HuH-7 (cell line): ENCODE measurements around the gene LCA5.
"Not testable (repeated sequence)": the region's sequence is repeated elsewhere in the genome, so short reads cannot be mapped to it uniquely, and the experiment has no call there.

Experiments
- DNase-seq: peaks from one replicate; pipeline ENCODE4 v3.0.0; 2011; ENCODE audit warnings: low spot score

LCA5 gene

DNA sequence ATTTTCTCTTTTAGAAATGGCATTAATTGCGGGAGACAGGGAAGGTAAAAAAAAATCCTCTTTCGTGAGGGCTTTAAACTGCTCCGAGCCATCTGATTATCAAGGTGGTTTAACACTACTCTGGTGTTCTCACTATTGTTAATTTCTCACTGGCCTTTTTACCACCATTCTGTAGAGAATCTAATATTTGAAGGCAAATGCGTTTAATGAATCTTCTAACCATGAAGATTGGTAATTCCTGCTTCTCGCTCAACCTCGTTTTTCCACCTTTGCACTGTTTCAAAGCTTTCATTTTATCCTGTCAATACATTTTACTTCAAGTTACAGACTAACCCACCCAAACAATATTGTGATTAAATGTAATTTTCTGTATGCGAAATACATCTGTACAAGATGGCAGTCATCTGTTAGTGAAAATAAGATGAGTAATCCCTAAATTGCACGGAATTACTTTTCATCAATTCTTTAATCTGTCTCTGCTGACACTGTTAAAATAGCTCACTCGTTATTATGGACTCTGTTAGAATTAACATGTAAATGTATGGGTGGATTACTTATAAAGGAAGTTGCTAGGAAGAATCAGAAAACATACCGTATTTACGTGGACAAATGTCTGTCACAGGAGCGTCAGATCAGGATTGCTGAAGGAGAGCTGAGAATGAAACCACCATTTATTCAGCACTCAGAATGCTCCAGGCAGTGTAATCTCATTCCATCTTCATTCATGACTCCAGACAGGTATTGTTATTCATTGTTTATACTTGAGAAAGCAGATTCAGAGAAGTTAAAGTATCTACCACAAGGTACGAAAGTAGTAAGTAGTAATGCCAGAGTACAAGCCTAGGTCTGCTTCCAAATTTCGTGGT, 1.1 kb upstream of the LCA5 start:
- DNase-seq: no peak

DNA sequence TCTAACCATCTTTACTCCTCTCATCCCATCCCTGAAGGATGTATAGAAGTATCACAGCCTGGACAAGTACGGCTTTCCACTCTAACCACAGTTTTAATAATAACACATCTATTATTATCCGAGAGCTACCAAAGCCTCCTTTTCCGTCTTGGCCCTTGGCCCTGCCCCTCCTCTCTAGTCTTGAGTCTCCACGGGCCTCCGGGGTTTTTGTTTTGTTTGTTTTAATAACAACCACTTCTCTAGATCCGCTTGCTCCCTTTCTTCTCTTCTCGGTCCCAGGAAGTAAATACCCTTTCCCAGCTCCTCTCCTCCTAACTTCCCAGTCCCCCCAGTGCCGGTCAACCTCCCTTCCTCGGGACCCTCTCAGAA, 661 bp downstream of the LCA5 start:
- DNase-seq: no peak

DNA sequence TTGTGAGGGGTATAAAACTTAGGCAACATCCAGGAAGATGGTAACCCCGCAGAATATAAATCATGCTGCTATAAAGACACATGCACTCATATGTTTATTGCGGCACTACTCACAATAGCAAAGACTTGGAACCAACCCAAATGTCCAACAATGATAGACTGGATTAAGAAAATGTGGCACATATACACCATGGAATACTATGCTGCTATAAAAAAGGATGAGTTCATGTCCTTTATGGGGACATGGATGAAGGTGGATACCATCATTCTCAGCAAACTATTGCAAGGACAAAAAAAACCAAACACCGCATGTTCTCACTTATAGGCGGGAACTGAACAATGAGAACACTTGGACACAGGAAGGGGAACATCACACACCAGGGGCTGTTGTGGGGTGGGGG, 7.7 kb downstream of the LCA5 start:
- not testable (repeated sequence) for DNase-seq

DNA sequence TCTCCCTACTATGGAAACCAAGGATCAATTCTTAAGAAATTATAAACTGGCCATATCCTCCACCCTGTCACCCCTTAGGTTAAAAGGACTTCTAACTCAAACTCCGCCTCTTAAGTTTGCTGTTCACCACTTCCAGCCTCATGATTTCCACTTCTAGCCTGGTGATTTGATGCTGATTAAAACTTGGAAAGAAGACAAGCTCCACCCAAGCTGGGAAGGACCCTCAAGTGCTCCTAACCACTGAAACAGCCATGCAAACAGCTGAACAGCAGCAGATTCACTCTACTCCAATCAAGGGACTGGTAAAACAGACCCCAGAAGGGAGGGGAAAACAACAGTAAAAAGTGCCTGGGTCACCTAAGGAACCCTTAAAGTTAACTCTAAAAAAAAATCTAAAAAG, 10.3 kb downstream of the LCA5 start:
- no peak for DNase-seq

DNA sequence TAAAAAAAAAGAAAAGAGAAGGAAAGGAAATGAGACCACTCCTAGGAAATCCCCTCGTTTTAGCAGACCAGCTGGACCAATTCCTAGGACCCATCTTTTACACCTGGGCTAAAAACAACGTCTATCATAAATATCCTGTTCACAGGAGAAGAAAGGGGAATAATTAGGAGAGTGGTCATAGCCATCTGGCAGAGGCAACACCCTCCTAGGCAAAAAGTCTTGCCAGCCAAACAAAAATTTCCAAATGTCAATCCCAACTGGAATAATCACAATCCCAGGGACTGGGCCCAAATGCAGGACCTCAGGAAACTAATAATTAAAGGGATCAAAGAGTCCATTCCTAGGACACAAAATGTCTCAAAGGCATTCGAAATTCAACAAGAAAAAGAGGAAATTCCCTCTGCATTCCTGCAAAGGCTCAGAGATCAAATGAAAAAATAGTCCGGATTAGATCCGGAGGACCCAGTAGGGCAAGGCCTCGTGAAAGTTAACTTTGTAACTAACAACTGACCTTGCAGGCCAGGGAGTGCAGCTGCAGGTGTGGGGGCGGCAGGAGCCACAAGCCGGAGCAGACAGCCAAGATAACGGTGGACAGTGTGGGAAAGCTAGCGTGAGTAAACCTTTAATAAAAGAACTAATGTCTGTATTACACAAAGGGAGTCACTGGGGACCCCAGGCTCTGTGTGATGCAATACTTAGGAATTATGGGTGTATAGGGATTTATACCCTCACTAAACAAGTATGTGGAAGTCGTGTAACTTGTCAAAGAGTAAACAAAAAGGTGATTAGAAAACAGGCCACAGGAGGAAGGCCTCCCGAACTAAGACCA, 11.7 kb downstream of the LCA5 start:
- DNase-seq: peak; percentile 19

DNA sequence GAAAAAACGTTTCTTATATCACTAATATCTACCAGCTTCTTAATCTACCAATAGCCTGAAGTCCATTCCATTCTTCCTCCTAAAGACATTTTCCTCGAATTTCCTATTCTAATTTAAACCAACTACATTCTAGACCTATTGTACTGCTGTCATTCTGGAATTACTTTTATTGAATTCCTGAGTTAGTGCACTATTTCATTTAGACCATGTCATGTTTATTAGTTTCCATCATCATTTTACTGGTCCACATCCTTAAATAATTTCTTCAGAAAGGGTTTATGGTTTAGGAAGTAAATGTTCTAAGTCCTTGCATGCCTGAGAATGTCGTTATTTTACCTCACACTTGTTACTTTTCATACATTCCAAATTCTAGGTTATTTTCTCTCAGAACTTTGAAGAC, 13.2 kb downstream of the LCA5 start:
- DNase-seq: no peak

DNA sequence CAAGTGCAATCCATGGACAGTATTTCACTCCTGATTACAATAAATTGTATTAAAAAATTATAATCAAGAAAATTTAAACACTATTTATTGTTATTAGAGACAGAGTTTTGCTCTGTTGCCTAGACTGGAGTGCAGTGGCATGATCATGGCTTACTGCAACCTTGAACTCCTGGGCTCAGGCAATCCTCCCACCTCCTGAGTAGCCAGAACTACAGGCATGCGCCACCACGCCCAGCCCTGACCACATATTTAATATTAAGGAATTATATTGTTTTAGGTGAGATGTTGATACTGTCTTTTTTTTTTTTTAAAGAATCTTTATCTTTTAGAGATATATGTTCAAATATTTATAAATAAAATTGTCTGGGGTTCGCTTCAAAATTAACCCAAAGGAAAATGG, 14.6 kb downstream of the LCA5 start:
- DNase-seq: no peak

DNA sequence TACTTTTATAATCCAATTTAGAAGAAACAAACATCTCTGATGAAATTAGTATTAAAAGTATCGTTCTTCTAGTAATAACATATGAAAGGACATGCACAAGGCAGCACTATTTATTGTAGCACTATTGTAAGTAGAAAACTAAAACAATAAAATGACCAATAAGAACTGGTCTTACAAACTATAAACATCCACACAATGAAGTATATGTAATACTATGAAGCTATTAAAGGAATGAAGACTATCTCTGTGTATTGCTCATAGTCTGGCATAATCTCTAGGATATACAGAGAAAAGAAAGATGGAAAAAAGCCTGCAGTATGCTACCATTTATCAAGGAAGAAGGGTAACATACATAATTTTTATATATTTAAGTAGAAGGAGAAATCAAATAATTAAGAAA, 16.7 kb downstream of the LCA5 start:
- no peak for DNase-seq

DNA sequence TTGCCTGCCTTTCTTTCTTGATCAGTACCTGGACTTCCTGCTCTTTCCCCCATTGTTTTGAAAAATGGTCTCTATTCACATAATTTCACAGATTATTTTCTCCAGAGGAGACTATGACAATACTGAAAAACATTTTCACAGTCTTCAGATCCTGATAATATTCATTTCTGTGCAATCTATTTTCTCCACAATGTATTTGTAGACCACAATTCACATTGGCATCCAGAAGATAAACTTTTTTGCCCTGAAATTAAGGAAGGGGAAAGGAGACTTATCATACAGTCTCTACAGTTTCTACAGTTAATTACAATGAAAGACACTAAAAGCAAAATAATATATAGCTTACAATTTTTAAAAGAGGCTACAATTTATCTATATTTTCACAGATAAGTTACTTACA, 18.4 kb downstream of the LCA5 start:
- DNase-seq: no peak

DNA sequence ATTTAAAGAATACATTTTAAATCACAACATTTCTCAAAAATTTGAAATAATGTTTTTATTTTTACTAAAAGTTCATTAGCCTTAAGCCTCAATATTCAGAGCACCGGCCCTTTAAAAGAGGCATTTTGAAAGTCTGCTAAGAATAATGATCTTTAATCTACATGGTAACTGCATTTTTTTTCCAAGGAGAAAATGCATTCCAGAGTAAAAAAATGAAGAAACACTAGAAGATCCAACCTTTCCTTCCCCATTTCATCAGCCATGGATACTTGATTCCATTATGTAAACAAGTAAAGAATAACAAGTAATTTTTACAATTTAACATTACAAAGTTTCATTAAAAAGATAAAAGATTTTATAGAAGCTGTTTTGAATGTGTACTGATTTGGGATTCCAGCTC, 21.8 kb downstream of the LCA5 start:
- no peak for DNase-seq

DNA sequence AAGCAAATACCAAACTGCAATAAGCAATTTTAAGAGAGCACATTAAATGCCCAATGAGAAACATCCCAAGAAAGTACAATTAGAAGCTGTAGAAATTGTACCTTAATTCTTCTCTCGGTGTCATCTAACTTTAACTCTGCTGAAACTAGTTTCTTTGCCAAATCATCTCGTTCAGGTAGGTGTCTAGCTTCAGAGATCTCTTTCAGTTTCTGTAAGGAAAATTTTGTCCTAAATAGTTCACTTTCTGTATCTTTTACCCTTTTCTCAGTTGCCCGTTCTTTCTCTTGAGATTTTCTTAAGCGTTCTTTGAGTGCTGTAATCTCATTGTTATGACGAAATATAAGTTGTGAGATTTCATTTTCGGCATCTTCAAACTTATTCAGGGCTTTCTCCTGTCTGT, 24.1 kb downstream of the LCA5 start:
- no peak for DNase-seq

DNA sequence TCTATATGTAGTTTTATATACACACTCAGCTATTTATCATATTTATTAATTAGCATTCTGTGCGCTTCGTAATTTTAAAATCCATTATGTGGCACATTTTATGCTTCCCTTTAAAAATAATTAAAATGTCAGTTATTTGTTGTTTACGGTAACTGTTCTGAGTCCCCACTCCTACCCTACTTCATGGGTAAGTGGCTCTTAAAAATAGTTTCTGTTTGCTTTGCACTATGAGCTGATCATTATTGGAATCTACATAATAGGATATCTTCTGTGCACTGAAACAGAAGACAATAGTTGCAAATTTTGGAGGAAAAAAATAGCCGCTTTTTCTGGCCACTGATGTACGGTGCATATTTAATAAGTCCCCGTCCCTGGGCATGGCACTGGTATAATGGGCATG, 25.2 kb downstream of the LCA5 start:
- no peak for DNase-seq

DNA sequence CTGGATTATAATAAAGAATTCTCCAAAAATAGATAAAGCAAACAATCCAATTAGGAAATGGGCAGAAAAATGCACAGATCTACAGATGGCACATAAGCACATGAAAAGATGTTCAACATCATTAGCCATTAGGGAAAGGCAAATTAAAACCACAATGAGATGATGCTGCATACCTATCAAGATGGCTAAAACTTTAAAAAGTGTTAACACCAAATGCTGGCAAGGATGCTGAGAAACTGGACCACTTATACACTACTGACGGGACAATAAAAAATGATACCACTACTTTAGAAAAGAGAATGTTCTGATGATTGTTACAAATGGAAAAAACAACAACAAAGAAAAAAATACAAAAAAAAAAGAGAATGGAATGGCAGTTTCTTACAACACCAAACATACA, 26.5 kb downstream of the LCA5 start:
- DNase-seq: no peak

DNA sequence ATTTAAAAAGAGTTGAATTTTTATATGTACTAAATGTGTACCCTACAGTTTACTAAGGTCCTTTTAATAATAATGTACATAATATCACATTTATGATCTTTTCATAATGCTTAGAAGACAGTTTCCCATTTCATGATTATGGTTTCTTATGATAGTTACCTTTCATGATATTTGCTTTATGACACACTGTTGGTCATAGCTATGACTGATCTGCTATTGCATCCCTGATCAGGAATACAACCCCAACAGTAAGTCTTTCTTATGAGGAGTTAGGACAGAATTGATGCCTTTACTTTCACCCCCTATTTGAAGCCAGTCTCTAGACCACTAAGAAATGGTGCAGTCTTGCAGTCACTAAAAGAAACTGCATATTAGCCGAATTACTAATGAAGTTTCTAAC, 31.0 kb downstream of the LCA5 start:
- no peak for DNase-seq

DNA sequence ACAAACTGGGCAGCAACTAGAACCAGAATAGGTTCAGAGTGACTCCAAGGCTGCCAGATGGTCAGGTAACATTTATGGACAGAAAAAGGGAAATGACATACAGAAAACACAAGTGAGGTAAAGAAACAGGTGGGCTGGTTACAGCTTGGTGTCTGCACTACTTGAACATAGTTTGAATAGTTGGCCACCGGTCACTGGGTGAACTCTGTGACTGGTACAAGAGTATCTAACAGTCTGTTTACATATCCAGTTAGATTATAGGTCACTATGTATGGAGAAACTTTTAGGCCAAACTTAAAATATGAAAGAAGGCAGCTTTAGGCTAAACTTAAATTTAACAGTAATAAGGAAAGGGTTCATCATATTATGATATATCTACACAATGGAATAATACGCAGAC, 32.9 kb downstream of the LCA5 start:
- no peak for DNase-seq

DNA sequence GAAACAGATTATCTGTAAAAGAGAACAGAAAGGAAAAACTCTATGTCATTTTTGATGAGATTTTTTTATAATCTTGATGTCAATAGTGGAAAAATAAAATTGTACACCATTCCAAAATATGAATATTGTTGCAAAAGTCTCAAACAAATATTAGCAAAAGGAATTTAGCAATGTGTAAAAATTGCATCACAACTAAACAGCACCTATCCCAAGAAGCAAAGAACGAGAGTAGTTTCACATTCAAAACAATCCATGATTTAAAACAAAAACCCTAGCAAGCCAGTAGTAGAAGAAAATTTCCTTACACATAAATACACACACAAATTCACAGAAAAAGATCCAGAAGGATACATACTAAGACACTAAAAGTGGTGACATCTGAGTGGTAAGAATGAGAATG, 38.4 kb downstream of the LCA5 start:
- DNase-seq: no peak

DNA sequence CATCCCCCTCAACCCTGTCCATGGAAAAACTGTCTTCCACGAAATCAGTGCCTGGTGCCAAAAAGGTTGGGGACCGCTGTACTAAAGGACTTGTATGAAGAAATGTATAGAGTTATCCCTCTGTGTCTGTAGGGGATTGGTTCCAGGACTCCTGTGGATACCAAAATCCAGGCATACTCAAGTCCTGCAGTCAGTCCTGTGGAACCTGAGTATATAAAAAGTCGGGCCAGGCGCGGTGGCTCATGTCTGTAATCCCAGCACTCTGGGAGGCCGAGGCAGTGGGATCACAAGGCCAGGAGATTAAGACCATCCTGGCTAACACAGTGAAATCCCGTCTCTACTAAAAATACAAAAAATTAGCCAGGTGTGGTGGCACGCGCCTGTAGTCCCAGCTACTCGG, 42.0 kb downstream of the LCA5 start:
- no peak for DNase-seq

DNA sequence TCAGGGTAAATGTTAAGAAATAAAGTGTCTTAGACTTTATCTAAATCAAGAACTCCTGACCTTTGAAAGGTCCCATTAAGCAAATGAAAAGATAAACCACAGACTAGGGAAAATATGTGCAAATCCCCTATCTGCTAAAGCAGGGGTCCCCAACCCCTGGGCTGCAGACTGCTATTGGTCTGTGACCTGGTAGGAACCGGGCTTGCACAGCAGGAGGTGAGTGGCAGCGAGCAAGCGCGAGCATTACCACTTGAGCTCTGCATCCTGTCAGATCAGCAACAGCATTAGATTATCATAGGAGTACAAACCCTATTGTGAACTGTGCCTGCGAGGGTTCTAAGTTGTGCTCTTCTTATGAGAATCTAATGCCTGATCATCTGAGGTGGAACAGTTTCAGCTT, 42.4 kb downstream of the LCA5 start:
- no peak for DNase-seq

DNA sequence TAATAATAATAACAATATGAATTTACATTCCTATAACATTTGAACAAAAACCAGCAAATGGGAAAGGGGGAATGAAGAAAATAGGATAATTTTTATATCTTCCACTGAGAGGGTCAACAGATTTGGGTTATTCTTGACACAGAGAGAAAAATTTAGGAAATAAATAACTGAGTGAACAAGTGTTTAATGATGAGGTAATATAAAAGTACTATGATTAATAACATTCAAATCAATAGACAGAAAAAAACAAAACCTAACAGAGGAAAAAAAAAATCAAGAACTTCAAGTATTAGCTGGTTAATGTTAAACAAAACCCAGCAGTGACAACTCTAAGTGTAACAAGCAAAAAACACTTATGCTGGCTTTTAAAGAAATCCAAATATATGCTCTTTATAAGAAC, 66.5 kb downstream of the LCA5 start:
- no peak for DNase-seq

DNA sequence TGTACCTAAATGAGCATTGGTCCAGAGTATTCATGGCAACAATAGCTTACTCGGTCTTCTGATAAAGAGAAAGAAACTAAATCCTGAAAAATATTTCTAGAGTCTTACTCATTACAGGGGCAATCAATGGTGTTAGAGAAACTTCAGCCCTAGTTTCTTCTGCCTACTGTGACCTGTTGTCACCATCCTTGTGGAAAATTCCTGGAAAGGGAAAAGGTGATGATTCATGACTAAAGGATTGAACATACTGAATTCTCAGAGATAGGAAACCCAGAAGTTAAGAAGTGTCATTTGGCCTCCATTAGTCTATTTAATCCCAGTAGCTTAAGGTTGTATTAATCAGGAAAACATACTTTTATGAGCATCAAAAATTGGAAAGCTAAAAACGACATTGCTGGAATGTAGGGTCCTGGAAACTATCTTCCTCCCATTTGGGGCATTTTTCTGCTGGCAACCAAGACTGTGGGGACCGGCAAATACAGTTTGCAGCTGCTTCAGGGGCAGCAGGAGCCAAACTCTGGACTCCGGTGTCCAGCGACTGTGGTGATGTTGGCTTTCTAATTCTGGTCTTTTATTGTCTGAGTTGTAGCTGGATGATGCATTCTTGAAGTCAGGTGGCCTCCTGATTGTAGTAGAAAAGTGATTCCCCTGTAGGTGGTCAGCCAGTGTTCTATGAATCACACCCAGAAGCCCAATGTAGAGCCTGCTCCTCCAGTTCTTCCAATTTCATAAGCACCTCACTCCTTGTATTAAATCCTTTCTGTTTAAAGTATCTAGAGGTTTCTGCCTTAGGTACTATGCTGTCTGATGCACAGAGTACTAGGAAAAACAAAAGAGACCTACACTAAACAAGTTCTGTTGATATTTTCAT, 67.6 kb downstream of the LCA5 start:
- DNase-seq: no peak

DNA sequence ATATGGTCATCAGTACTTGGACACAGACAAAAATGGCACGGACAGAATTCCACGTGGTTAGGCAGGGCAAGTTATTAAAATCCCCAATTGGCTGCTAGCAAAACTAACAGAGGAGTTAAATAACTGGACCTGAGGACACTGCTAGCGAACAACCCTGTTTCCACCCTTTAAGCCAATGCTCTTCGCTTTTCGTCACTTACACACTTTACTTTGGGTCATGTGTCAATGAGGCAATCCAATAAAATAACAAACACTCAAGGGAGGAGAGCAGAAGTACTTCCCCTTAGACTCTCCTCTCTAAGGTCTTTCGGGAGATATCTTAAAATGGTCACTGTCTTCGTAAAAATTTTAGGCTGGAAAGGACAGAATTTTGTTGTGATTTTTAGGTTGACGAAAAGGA, 68.6 kb downstream of the LCA5 start:
- DNase-seq: no peak

DNA sequence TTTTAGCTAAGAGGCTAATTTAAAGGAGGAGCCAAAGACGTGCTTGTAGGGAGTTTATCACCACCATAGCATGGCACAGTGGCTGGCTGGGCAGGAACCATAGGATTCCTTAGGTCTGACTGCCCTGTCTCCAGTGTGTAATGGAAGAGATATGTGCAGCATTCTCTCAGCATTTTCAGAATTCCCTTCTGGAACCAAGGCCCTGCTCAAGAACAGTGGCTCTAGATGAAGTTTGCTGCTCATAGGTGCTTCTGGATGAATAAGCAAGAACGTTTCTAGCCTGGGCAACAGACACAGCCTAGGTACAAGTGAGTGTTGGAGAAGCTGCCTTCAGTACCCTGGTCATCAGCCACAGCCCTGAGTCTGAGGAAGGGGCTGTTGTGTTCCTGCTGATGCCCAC, 69.1 kb downstream of the LCA5 start:
- DNase-seq: no peak

DNA sequence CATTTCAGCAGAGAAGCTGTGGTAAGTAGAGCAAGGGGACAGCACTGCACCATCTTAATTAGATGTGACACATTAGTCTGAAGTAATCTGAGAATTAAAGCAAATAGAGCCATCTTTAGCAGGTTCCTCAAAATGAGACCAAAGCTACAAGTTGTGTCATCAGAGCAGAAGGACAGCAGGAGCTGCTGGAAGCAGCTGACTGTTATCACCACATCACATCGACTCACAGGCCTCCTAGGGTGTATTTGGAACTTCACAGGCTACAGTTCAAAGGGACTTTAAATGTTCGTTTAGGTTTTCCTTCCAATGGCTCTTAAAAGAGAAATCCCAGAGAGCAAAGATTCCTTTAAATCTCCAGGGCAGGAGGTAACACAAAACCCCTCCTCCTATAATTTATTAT, 69.5 kb downstream of the LCA5 start:
- DNase-seq: no peak
